PFSK-1 (cell line): ENCODE data around the gene CNIH2.

ENCODE experiments used
- POLR2AphosphoS5 ChIP-seq: IDR thresholded peaks from 2 replicates; pipeline ENCODE4 v1.6.1; 2012; ENCODE audit warnings: low read depth, mild to moderate bottlenecking, control low read depth, low read length, moderate library complexity
- REST ChIP-seq, 2 experiments: IDR thresholded peaks; 2 replicates each; pipeline versions ENCODE4 v1.6.1 to v1.8.0; 2011 to 2012; ENCODE audit warnings: low read depth in 2 of 2, low read length in 2 of 2, control low read depth in 1 of 2, inconsistent platforms in 1 of 2, mild to moderate bottlenecking in 1 of 2, moderate library complexity in 1 of 2; ENCODE audit not compliant: insufficient read depth in 1 of 2
- SIN3A ChIP-seq: IDR thresholded peaks from 2 replicates; pipeline ENCODE4 v1.6.1; 2012; ENCODE audit warnings: mild to moderate bottlenecking, low read length, moderate library complexity, borderline replicate concordance; ENCODE audit not compliant: insufficient read depth
- TAF1 ChIP-seq: IDR thresholded peaks from 2 replicates; pipeline ENCODE4 v1.6.1; 2012; ENCODE audit warnings: low read length, control low read depth, borderline replicate concordance; ENCODE audit not compliant: insufficient read depth

- TF ChIP-seq SIN3A, result no peak
- no peak for TF ChIP-seq TAF1
- TF ChIP-seq POLR2AphosphoS5, result no peak
- no peak for TF ChIP-seq REST (IDR thresholded peaks at IDR 0.05; ENCODE audit: insufficient read depth in 1 of 2, low read depth in 2 of 2, low read length in 2 of 2)
Observed at GRCh38 chr11:66286699-66287098, 8.7 kb downstream of the CNIH2 start.
